BLaER1 treated with 17β-estradiol and CSF1 and Interleukin-3, amounts not matched to agents 10 nM and 100 nM (cell line): ENCODE data around the gene FCMR.
A peak's percentile ranks its signal among the peaks of the same experiment; 100 is the strongest.

ENCODE experiments used
- H3K27ac ChIP-seq, 11 experiments: shearing (Covaris generic); formaldehyde crosslinking; 2 replicates each; pipeline ENCODE4 v1.8.1; 2022
- H3K27me3 ChIP-seq, 11 experiments: shearing (Covaris generic); formaldehyde crosslinking; 2 replicates each; pipeline ENCODE4 v1.8.1; 2022
- H3K36me3 ChIP-seq, 11 experiments: shearing (Covaris generic); formaldehyde crosslinking; 2 replicates each; pipeline ENCODE4 v1.8.1; 2022
- H3K4me1 ChIP-seq, 10 experiments: shearing (Covaris generic); formaldehyde crosslinking; 2 replicates each; pipeline ENCODE4 v1.8.1; 2022
- H3K4me2 ChIP-seq, 11 experiments: shearing (Covaris generic); formaldehyde crosslinking; 2 replicates each; pipeline ENCODE4 v1.8.1; 2022
- H3K4me3 ChIP-seq, 10 experiments: shearing (Covaris generic); formaldehyde crosslinking; 2 replicates each; pipeline ENCODE4 v1.8.1; 2022
- H3K9ac ChIP-seq, 11 experiments: shearing (Covaris generic); formaldehyde crosslinking; 2 replicates each; pipeline ENCODE4 v1.8.1; 2022
- H3K9me3 ChIP-seq, 11 experiments: shearing (Covaris generic); formaldehyde crosslinking; replicated peaks in 1 of 11; 2 replicates each; pipeline ENCODE4 v1.8.1; 2022
- H4K20me1 ChIP-seq, 11 experiments: shearing (Covaris generic); formaldehyde crosslinking; 2 replicates each; pipeline ENCODE4 v1.8.1; 2022
- Cebpa-rat ChIP-seq, 11 experiments: shearing (Covaris generic); IDR thresholded peaks; 2 replicates each; pipeline ENCODE4 v1.8.1; 2022

Gene FCMR

GRCh38 chr1:206953126-206953525 is 31.4 kb upstream of the FCMR start:
- Histone ChIP-seq H3K27ac (peak overlapping the region in 1 of 11 experiments; percentile 41; a peak in 1 of 22 replicates), H3K36me3 (no peaks in the 10 kb centered on the region), H3K4me1 (peaks cover 49 to 91% (median 78%) of the 10 kb centered on the region in 10 experiments), H3K9me3 (peaks cover 0 to 14% (median 5%) of the 10 kb centered on the region in 11 experiments; a peak in 7 of 22 replicates), H3K27me3 (no peaks in the 10 kb centered on the region), H3K4me2 (peak overlapping the region in 4 of 11 experiments; percentile 4 to 93 (median 82); a peak in 4 of 22 replicates), H3K4me3 (no peak overlapping the region), H4K20me1 (no peaks in the 10 kb centered on the region), H3K9ac (no peak overlapping the region)
- no peak for TF ChIP-seq Cebpa-rat (IDR thresholded peaks at IDR 0.05)

DNA sequence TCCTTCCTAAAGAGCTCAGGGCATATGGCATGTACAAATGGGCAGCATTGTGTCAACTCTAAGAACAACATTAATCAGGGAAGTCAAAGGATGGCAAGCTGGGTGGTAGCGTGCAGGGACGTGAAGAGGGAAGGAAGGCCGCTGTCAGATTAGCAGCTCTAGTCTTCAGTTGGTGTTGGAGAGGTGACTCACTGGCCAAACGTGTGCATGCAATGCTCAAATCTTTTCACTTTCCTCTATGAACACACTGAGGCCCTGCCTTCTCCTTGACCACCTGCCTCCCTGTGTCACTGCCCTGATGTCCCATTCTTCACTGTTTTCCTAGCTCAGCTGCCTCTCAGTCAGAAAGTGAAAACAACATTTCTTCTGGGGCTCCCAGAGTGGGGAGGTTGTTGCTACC is 30.4 kb upstream of the FCMR start:
- TF ChIP-seq Cebpa-rat (IDR thresholded peaks at IDR 0.05) = no peak
- H3K4me3 ChIP-seq = no peak overlapping the region
- peaks cover 54 to 100% (median 85%) of the 10 kb centered on the region in 10 experiments for H3K4me1 ChIP-seq
- H3K36me3 ChIP-seq = no peaks in the 10 kb centered on the region
- no peaks in the 10 kb centered on the region for H3K27me3 ChIP-seq
- H3K4me2 ChIP-seq = peak overlapping the region in 9 of 11 experiments; percentile 4 to 93 (median 79); a peak in 15 of 22 replicates
- H3K9me3 ChIP-seq = peaks cover 0 to 14% (median 5%) of the 10 kb centered on the region in 11 experiments; a peak in 7 of 22 replicates
- peak overlapping the region in 2 of 11 experiments; percentile 17 to 25; a peak in 1 of 22 replicates for H3K9ac ChIP-seq
- peak overlapping the region in 5 of 11 experiments; percentile 2 to 43 (median 24); a peak in 5 of 22 replicates for H3K27ac ChIP-seq
- no peaks in the 10 kb centered on the region for H4K20me1 ChIP-seq

- Histone ChIP-seq H4K20me1 (no peaks in the 10 kb centered on the region), H3K4me1 (peaks cover 47 to 100% (median 83%) of the 10 kb centered on the region in 10 experiments), H3K27me3 (no peaks in the 10 kb centered on the region), H3K4me3 (no peak overlapping the region), H3K36me3 (no peaks in the 10 kb centered on the region), H3K4me2 (peak overlapping the region in 10 of 11 experiments; percentile 4 to 93 (median 72); a peak in 19 of 22 replicates), H3K9ac (0 out of 22 replicates have a peak overlapping the region, but pooled peaks of 1 of the 11 experiments have one; percentile 17), H3K9me3 (peaks cover 0 to 14% (median 5%) of the 10 kb centered on the region in 11 experiments; a peak in 7 of 22 replicates), H3K27ac (peak overlapping the region in 5 of 11 experiments; percentile 2 to 43 (median 24); a peak in 5 of 22 replicates)
- no peak for TF ChIP-seq Cebpa-rat (IDR thresholded peaks at IDR 0.05)
Observed at GRCh38 chr1:206951318-206952100, 29.8 kb upstream of the FCMR start.

DNA sequence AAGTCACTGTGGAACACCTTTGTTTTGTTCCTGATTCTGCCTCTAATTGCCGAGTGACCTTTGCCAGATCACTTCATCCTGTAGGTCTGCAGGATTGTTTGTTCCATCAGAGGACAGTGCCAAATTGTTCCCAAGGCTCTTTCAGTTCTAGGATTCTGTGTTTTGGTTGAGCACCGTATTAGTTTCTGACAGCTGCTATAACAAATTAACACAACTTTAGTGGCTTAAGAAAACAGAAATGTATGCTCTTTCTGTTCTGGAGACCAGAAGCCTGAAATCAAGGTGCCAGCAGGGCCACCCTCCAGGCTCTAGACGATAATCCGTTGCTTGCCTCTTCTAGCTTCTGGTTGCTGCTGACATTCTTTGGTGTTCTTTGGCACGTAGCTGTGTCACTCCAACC is 27.9 kb upstream of the FCMR start:
- Histone ChIP-seq H3K9me3 (peaks cover 0 to 14% (median 5%) of the 10 kb centered on the region in 11 experiments; a peak in 7 of 22 replicates), H3K27me3 (no peaks in the 10 kb centered on the region), H3K4me3 (peak overlapping the region in 1 of 10 experiments; percentile 16; a peak in 2 of 20 replicates), H3K9ac (peak overlapping the region in 6 of 11 experiments; percentile 12 to 48 (median 26); a peak in 6 of 22 replicates), H3K27ac (peak overlapping the region in 10 of 11 experiments; percentile 13 to 70 (median 52); a peak in 16 of 22 replicates), H3K4me2 (peak overlapping the region; percentile 62 to 93 (median 78)), H4K20me1 (no peaks in the 10 kb centered on the region), H3K4me1 (peaks cover 37 to 87% (median 66%) of the 10 kb centered on the region in 10 experiments), H3K36me3 (no peaks in the 10 kb centered on the region)
- no peak for TF ChIP-seq Cebpa-rat (IDR thresholded peaks at IDR 0.05)

DNA sequence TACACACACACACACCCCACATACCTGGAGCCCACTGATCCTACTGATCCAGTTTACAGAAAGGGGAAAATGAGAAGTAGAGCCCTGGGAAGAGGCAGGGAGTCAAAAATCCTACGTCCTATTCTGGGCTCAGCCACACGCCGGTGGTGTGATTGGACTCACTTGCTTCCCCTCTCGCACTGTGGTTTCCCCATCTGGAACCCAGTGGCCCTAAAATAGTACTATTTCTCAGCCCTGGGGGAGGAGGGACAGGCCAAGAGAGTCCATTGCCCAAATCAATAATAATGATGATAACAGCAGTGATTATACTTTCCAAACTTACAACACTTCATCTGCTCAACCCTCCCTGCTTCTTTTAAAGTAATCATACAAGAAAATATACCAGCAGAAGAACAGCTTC is 27.5 kb upstream of the FCMR start:
- H3K27me3 ChIP-seq = no peaks in the 10 kb centered on the region
- no peak for TF ChIP-seq Cebpa-rat (IDR thresholded peaks at IDR 0.05)

DNA sequence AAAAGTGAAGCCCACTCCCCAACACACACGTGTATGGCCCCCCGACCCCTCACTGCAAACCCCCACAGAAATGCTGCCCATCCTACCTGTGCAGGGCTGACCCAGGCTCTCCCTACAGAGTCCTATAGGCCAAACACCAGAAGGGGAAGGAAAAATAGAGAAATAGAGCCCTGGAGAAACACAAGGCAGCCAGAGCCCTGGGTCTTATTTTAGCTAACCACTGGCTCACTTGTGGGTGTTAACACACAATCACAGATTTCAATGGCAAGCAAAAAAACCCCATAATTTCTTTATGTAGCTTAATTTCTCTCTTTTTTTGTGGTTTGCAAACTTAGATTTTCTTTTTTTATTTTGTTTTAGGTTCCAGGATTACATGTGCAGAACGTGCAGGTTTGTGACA is 25.5 kb upstream of the FCMR start:
- peaks cover 37 to 64% (median 57%) of the 10 kb centered on the region in 10 experiments for H3K4me1 ChIP-seq
- no peak for TF ChIP-seq Cebpa-rat (IDR thresholded peaks at IDR 0.05)
- H3K4me3 ChIP-seq = no peak overlapping the region
- no peak overlapping the region for H3K9ac ChIP-seq
- H3K27me3 ChIP-seq = no peaks in the 10 kb centered on the region
- peak overlapping the region in 2 of 11 experiments; percentile 19 to 22; a peak in 1 of 22 replicates for H3K27ac ChIP-seq
- no peaks in the 10 kb centered on the region for H3K36me3 ChIP-seq
- peak overlapping the region; percentile 3 to 93 (median 78); a peak in 14 of 22 replicates for H3K4me2 ChIP-seq
- H4K20me1 ChIP-seq = no peaks in the 10 kb centered on the region
- H3K9me3 ChIP-seq = peaks cover 0 to 14% (median 5%) of the 10 kb centered on the region in 11 experiments; a peak in 7 of 22 replicates

More for the DNA sequence above, 27.5 kb upstream of the FCMR start:
- H3K9ac ChIP-seq = peak overlapping the region in 7 of 11 experiments; percentile 12 to 48 (median 18); a peak in 7 of 22 replicates
- peak overlapping the region in 3 of 10 experiments; percentile 15 to 26 (median 16); a peak in 4 of 20 replicates for H3K4me3 ChIP-seq
- H3K9me3 ChIP-seq = peaks cover 0 to 14% (median 5%) of the 10 kb centered on the region in 11 experiments; a peak in 7 of 22 replicates
- H3K36me3 ChIP-seq = no peaks in the 10 kb centered on the region
- H3K4me1 ChIP-seq = peaks cover 37 to 83% (median 64%) of the 10 kb centered on the region in 10 experiments
- peak overlapping the region in 10 of 11 experiments; percentile 13 to 70 (median 52); a peak in 16 of 22 replicates for H3K27ac ChIP-seq
- H3K4me2 ChIP-seq = peak overlapping the region; percentile 62 to 93 (median 78)
- no peaks in the 10 kb centered on the region for H4K20me1 ChIP-seq

- H4K20me1 ChIP-seq = no peaks in the 10 kb centered on the region
- peaks cover 0 to 14% (median 5%) of the 10 kb centered on the region in 11 experiments; a peak in 7 of 22 replicates for H3K9me3 ChIP-seq
- peaks cover 30 to 54% (median 47%) of the 10 kb centered on the region in 10 experiments for H3K4me1 ChIP-seq
- TF ChIP-seq Cebpa-rat (IDR thresholded peaks at IDR 0.05) = no peak
- peak within 1 kb of the TSS in 2 of 11 experiments; percentile 19 to 22; a peak in 1 of 22 replicates for H3K27ac ChIP-seq
- H3K36me3 ChIP-seq = no peaks in the 10 kb centered on the region
- H3K27me3 ChIP-seq = no peaks in the 10 kb centered on the region
- H3K4me3 ChIP-seq = no peak within 1 kb of the TSS
- H3K4me2 ChIP-seq = peak within 1 kb of the TSS; percentile 3 to 93 (median 78); a peak in 13 of 22 replicates
- H3K9ac ChIP-seq = no peak within 1 kb of the TSS
Observed at GRCh38 chr1:206946261-206946660, 24.5 kb upstream of the FCMR start, which contains the start of gene PIGR. TSS of gene PIGR (minus strand) at chr1:206946466. CDS start at chr1:206940531, 5,935 bp downstream.

DNA sequence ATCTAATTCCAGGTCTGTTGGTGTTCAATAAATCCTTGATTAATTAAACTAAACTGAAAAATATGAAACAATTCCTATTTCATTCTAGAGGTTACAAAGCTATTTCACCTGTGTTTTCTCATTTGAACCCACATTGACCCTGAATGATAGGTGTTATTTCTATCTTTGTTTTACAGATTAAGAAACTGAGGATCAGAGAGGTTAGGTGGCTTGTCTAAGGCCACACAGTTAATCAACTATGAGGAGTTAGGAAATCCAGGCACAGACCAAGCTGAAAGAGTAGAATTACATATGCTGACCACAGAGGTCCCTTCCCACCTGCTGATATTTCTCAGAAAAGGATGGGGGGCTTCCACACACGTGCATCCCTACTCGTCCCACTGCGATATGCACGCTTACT is 24.0 kb upstream of the FCMR start:
- H4K20me1 ChIP-seq = no peaks in the 10 kb centered on the region
- no peak for TF ChIP-seq Cebpa-rat (IDR thresholded peaks at IDR 0.05)
- H3K9ac ChIP-seq = no peak overlapping the region
- H3K4me3 ChIP-seq = no peak overlapping the region
- H3K27me3 ChIP-seq = no peaks in the 10 kb centered on the region
- H3K36me3 ChIP-seq = no peaks in the 10 kb centered on the region
- peaks cover 28 to 49% (median 43%) of the 10 kb centered on the region in 10 experiments for H3K4me1 ChIP-seq
- H3K27ac ChIP-seq = no peak overlapping the region
- H3K9me3 ChIP-seq = peaks cover 0 to 13% (median 5%) of the 10 kb centered on the region in 11 experiments; a peak in 7 of 22 replicates
- no peak overlapping the region for H3K4me2 ChIP-seq
